GM12874 (cell line): ENCODE results near the gene AKAP13.

Experiments used
- CTCF ChIP-seq: IDR thresholded peaks from 2 replicates; pipeline ENCODE4 v1.5.1; 2011; ENCODE audit warnings: low read depth, mild to moderate bottlenecking, control low read depth, low read length, moderate library complexity; ENCODE audit not compliant: insufficient read depth

Gene AKAP13

GRCh38 chr15:85742186-85742821 lies 361.9 kb downstream of the AKAP13 start:
- no peak for TF ChIP-seq CTCF

- no peak for TF ChIP-seq CTCF
These were observed 363.1 kb downstream of the AKAP13 start for GRCh38 chr15:85743392-85744055.

- no peak for TF ChIP-seq CTCF
These were observed 364.2 kb downstream of the AKAP13 start for GRCh38 chr15:85744579-85744978.

- no peak for TF ChIP-seq CTCF
These were observed 364.6 kb downstream of the AKAP13 start for GRCh38 chr15:85745023-85745422.

GRCh38 chr15:85745525-85746150 lies 365.2 kb downstream of the AKAP13 start:
- TF ChIP-seq CTCF = no peak

GRCh38 chr15:85746641-85747040 lies 366.2 kb downstream of the AKAP13 start:
- TF ChIP-seq CTCF = no peak

- no peak for TF ChIP-seq CTCF
These were observed 367.8 kb downstream of the AKAP13 start for GRCh38 chr15:85748176-85748575.
